ENCODE measurements around the gene FAM222A.

FAM222A gene

GRCh38 chr12:109757671-109758265 is 44.1 kb downstream of the FAM222A start:
- H4K20me1 ChIP-seq (ENCODE audit: insufficient read depth, low read length): no peaks in the 10 kb centered on the region
- TF ChIP-seq EZH2 (optimal IDR thresholded peaks at IDR 0.05; ENCODE audit: low read depth, low read length): no peak
- TF ChIP-seq, protein P1, sequence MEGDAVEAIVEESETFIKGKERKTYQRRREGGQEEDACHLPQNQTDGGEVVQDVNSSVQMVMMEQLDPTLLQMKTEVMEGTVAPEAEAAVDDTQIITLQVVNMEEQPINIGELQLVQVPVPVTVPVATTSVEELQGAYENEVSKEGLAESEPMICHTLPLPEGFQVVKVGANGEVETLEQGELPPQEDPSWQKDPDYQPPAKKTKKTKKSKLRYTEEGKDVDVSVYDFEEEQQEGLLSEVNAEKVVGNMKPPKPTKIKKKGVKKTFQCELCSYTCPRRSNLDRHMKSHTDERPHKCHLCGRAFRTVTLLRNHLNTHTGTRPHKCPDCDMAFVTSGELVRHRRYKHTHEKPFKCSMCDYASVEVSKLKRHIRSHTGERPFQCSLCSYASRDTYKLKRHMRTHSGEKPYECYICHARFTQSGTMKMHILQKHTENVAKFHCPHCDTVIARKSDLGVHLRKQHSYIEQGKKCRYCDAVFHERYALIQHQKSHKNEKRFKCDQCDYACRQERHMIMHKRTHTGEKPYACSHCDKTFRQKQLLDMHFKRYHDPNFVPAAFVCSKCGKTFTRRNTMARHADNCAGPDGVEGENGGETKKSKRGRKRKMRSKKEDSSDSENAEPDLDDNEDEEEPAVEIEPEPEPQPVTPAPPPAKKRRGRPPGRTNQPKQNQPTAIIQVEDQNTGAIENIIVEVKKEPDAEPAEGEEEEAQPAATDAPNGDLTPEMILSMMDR (IDR thresholded peaks at IDR 0.05; ENCODE audit: low read length): no peak
- TF ChIP-seq EZH2phosphoT487 (IDR thresholded peaks at IDR 0.05; ENCODE audit: low read length): no peak
- no peak overlapping the region for H3K4me2 ChIP-seq (ENCODE audit: low read depth, low read length)
- H3K9ac ChIP-seq (ENCODE audit: low read length): no peak overlapping the region
- no peaks in the 10 kb centered on the region for H3K79me2 ChIP-seq (ENCODE audit: low read length)
- H3K4me3 ChIP-seq (ENCODE audit: low read length): no peak overlapping the region
- DNase-seq: no peak
- H2AFZ ChIP-seq (ENCODE audit: low read length): no peak overlapping the region
- no peaks in the 10 kb centered on the region for H3F3A ChIP-seq (ENCODE audit: insufficient read depth, low read length)
- no peak overlapping the region for H3K27ac ChIP-seq (ENCODE audit: low read length)
- H3K9me3 ChIP-seq (replicated peaks; ENCODE audit: insufficient read depth, low read length): no peaks in the 10 kb centered on the region
- H3K9me2 ChIP-seq (replicated peaks; ENCODE audit: insufficient read depth, low read length): no peaks in the 10 kb centered on the region
- H3K4me1 ChIP-seq (ENCODE audit: low read length): no peaks in the 10 kb centered on the region
- H3K27me3 ChIP-seq (replicated peaks; ENCODE audit: insufficient read depth, low read length): no peaks in the 10 kb centered on the region
- H3K36me3 ChIP-seq (replicated peaks; ENCODE audit: insufficient read depth, low read length): no peaks in the 10 kb centered on the region

DNA sequence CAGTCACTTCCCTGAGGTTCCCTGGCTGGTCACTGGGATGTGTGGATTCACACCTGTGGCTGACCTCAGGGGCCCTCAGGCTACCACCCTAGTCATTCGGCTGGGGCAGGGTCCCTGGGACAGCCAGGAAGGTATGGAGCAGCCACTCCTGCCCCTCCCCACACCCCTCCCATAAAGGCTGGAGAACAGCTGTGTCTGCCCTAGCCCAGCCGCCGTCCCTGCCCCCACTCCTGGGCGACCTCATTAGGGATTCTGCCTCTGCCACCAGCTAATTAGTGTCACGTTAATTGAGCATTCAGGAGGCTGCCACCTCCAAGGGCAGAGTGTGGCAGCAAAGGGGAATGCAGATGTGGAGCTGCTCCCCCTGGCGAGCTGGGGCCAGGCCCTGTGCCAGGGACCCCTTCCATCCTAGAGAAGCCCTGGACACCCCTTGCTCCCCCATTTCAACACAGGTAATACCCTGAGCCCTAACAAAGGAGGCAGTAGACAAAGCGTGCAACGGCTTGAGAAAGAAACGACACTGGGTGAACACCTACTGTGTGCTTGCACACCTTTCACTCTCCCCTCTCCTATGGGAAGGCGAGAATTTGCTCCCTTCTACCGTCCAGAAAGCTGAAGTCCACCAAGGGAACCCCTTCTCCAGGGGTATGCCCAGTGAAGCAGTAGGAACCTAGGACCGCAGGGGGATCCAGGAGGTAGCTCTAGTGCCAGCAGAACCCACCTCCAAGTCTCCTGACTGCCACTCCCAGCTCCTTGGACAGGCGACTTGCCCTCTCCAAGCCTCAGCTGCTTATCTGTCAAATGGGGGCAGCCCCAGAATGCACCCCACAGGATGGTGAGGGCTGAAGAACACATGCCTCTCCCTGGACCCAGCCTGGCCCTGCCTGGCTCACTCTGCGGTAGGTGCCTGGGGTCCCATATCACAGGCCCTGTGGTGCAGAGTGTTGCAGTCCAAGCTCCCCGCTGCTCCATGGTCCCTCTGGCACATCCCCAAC is 45.1 kb downstream of the FAM222A start:
- Histone ChIP-seq H3K9me3 (replicated peaks; ENCODE audit: insufficient read depth, low read length) (no peaks in the 10 kb centered on the region), H3K27ac (ENCODE audit: low read length) (no peak overlapping the region), H3F3A (ENCODE audit: insufficient read depth, low read length) (no peaks in the 10 kb centered on the region), H3K27me3 (replicated peaks; ENCODE audit: insufficient read depth, low read length) (no peaks in the 10 kb centered on the region), H3K36me3 (replicated peaks; ENCODE audit: insufficient read depth, low read length) (no peaks in the 10 kb centered on the region), H3K9me2 (replicated peaks; ENCODE audit: insufficient read depth, low read length) (no peaks in the 10 kb centered on the region), H3K79me2 (ENCODE audit: low read length) (no peaks in the 10 kb centered on the region), H3K4me3 (ENCODE audit: low read length) (no peak overlapping the region), H2AFZ (ENCODE audit: low read length) (no peak overlapping the region), H3K9ac (ENCODE audit: low read length) (no peak overlapping the region), H3K4me1 (ENCODE audit: low read length) (no peaks in the 10 kb centered on the region), H4K20me1 (ENCODE audit: insufficient read depth, low read length) (no peaks in the 10 kb centered on the region), H3K4me2 (ENCODE audit: low read depth, low read length) (no peak overlapping the region)
- TF ChIP-seq, protein P1 (IDR thresholded peaks at IDR 0.05; ENCODE audit: low read length): no peak
- no peak for TF ChIP-seq EZH2 (optimal IDR thresholded peaks at IDR 0.05; ENCODE audit: low read depth, low read length)
- no peak for TF ChIP-seq EZH2phosphoT487 (IDR thresholded peaks at IDR 0.05; ENCODE audit: low read length)
- DNase-seq: no peak

GRCh38 chr12:109759595-109759994 is 46.0 kb downstream of the FAM222A start:
- no peaks in the 10 kb centered on the region for H3K36me3 ChIP-seq (replicated peaks; ENCODE audit: insufficient read depth, low read length)
- H3F3A ChIP-seq (ENCODE audit: insufficient read depth, low read length): no peaks in the 10 kb centered on the region
- DNase-seq: no peak
- no peak overlapping the region for H3K4me2 ChIP-seq (ENCODE audit: low read depth, low read length)
- TF ChIP-seq EZH2phosphoT487 (IDR thresholded peaks at IDR 0.05; ENCODE audit: low read length) (no peak), EZH2 (optimal IDR thresholded peaks at IDR 0.05; ENCODE audit: low read depth, low read length) (no peak)
- TF ChIP-seq, protein P1 (IDR thresholded peaks at IDR 0.05; ENCODE audit: low read length): no peak
- H4K20me1 ChIP-seq (ENCODE audit: insufficient read depth, low read length): no peaks in the 10 kb centered on the region
- H3K9me2 ChIP-seq (replicated peaks; ENCODE audit: insufficient read depth, low read length): no peaks in the 10 kb centered on the region
- no peaks in the 10 kb centered on the region for H3K9me3 ChIP-seq (replicated peaks; ENCODE audit: insufficient read depth, low read length)
- no peaks in the 10 kb centered on the region for H3K4me1 ChIP-seq (ENCODE audit: low read length)
- H3K4me3 ChIP-seq (ENCODE audit: low read length): no peak overlapping the region
- H3K27me3 ChIP-seq (replicated peaks; ENCODE audit: insufficient read depth, low read length): no peaks in the 10 kb centered on the region
- H3K9ac ChIP-seq (ENCODE audit: low read length): no peak overlapping the region
- H3K79me2 ChIP-seq (ENCODE audit: low read length): no peaks in the 10 kb centered on the region
- no peak overlapping the region for H3K27ac ChIP-seq (ENCODE audit: low read length)
- no peak overlapping the region for H2AFZ ChIP-seq (ENCODE audit: low read length)

Data from MM.1S (cell line).